Measurements from ENCODE around the gene AOC1.

Gene AOC1

DNA sequence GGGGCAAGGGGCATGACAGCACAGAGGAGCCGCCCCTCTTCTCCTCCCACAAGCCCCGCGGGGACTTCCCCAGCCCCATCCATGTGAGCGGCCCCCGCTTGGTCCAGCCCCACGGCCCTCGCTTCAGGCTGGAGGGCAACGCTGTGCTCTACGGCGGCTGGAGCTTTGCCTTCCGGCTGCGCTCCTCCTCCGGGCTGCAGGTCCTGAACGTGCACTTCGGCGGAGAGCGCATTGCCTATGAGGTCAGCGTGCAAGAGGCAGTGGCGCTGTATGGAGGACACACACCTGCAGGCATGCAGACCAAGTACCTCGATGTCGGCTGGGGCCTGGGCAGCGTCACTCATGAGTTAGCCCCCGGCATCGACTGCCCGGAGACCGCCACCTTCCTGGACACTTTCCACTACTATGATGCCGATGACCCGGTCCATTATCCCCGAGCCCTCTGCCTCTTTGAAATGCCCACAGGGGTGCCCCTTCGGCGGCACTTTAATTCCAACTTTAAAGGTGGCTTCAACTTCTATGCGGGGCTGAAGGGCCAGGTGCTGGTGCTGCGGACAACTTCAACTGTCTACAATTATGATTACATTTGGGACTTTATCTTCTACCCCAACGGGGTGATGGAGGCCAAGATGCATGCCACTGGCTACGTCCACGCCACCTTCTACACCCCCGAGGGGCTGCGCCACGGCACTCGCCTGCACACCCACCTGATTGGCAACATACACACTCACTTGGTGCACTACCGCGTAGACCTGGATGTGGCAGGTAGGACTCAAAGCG lies 5.1 kb downstream of the AOC1 start:
- FAIRE-seq (no peak), DNase-seq (ENCODE audit: insufficient read length, low spot score) (no peak)

DNA sequence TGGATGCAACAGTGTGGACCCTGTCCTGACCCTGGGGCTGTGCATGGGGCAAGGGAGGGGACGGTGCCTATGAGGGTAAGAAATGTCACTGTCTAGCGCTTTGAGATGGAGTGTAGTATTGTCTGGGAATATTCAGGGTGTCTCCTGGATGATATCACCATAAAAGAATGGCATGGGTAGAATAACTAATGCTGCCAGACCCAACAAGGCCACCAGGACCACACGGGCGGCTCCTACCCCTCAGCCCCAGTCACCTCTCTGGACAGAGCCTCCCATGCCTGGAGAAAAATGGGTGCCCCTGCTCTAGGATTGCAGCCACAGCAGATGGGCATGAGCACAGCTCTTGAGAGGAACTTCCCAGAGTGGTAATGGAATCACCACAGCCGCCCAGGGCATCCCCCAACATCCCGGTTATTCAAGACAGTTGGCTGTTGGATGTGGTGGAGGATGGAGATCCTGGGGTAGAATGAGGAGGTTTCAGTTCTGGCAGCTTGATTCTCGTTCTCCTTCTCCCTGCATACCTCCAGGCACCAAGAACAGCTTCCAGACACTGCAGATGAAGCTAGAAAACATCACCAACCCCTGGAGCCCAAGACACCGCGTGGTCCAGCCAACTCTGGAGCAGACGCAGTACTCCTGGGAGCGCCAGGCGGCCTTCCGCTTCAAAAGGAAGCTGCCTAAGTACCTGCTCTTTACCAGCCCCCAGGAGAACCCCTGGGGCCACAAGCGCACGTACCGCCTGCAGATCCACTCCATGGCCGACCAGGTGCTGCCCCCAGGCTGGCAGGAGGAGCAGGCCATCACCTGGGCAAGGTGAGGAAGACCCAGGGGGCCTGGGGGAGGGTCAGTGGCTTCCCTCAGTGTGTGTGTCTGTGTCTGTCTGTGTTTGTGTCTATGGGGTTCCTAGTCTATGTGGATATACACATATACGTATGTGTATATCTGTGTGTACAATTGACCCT lies 6.2 kb downstream of the AOC1 start:
- FAIRE-seq (no peak), DNase-seq (ENCODE audit: insufficient read length, low spot score) (no peak)

DNA sequence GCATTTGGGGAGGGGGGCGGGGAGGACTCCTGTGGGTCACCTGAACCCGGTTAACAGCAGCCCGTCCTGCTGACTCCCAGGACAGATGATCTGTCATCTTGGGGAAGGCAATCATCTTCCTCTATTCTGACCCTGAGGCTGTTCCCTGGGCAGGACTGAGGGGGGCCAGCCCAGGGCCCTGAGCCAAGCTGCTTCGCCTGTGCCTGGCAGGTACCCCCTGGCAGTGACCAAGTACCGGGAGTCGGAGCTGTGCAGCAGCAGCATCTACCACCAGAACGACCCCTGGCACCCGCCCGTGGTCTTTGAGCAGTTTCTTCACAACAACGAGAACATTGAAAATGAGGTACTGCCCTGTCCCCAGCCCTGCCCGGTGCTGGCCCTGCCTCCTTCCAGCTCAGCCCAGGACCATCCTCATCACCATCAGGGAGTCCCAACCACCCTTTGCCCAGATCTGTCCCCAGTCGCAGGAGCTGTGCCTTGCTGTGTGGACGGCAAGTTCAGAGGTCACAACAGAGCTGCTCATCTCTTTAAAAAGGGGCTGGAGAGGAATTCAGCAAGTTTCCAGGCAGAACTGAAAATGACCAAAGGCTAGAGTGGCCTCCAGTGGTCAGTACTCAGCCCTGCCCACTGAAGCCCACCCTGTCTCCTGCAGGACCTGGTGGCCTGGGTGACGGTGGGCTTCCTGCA lies 8.1 kb downstream of the AOC1 start:
- DNase-seq (ENCODE audit: insufficient read length, low spot score) (no peak), FAIRE-seq (no peak)

DNA sequence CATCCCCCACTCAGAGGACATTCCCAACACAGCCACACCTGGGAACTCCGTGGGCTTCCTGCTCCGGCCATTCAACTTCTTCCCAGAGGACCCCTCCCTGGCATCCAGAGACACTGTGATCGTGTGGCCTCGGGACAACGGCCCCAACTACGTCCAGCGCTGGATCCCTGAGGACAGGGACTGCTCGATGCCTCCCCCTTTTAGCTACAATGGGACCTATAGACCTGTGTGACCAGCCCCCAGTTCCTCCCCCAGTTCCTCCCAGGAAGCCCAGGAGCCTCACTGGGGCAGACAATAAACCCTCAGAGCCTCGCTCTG lies 8.6 kb downstream of the AOC1 start:
- no peak for DNase-seq (ENCODE audit: insufficient read length, low spot score)
- no peak for FAIRE-seq

DNA sequence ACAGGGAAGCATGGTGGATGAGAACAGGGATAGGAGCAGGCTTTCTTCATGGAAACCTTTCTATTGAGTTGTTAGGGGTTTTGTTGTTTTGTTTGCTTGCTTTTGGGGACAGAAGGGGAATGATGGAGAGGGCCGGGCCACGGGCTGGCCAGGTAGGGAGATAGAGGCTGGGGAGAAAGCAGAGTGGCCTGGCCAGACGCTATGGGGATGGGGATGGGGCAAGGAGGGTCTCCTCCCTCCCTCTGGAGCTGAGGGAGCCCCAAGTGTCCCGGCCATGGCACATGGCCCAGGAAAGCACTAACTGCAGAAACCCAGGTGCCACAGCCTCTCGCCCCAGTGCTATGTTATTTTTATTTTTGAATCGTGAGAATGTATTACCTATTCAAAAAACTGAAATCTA lies 10.0 kb downstream of the AOC1 start:
- FAIRE-seq = no peak
- no peak for DNase-seq (ENCODE audit: insufficient read length, low spot score)

DNA sequence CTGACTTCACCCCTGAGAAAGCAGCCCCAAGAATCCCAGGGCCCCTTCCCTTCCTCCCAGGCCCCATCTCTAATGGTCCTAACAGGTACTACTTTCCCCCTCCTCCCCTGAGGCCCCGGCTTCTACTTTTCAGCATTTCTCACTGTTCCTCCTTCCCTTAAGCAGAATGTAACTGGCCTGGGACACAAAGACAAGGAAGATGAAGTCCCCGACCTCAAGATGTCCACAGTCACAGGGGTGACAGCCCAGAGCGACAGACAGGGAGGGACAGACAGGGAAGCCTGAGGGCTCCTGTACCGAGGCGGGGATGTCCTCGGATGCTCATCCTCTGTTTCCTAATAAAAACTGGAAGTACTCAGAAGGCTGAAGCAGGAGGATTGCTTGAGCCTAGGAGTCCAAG lies 11.6 kb downstream of the AOC1 start:
- DNase-seq (ENCODE audit: insufficient read length, low spot score) (no peak), FAIRE-seq (no peak)

DNA sequence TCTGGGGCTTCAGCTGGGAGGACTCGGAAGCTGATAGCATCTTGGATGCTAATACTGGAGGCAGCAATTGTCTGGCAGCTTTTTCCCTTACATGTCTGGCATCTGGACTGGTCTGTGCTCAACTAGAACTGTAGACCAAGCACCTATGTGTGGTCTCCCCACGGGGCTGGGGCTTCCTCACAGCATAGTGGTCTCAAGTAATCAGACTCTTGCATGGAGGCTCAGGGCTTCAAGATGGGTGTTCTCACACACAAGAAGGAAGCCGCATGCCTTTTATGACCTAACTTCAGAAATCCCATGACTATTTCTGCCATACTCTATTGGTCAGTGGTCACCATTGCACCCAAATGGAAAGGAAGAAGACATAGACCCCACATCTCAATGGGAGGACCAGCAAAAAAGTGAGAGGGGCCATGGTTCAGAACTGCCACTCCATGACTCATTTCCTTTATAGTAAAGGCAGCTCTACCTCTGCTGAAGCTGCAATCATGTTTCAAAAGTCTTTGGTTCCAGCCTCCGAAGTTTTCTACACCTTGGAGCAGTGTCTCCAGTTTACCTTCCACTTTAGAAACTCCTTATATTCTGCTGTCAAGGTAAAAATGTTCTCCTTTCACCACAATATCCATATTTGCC lies 14.7 kb downstream of the AOC1 start:
- DNase-seq (ENCODE audit: insufficient read length, low spot score) (no peak), FAIRE-seq (no peak)

DNA sequence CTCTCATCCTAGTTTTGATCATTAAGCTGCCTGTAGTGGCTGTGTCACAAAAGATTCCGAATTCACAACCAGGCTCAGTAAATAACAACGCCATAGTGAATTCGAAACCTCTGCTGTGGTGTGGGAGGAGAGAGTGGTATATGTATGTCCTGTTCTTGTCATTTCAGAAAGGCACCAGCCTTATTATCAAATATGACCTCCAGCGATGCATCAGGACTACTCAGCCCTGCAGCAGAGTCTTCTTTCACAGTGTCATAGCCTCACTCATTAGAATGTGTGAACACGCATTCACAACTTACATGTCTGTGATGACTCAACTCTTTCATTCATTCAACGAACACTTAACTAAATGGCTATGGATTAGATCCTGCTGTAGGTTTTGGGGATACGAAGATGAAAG lies 15.3 kb downstream of the AOC1 start:
- DNase-seq (ENCODE audit: insufficient read length, low spot score) (no peak), FAIRE-seq (no peak)

DNA sequence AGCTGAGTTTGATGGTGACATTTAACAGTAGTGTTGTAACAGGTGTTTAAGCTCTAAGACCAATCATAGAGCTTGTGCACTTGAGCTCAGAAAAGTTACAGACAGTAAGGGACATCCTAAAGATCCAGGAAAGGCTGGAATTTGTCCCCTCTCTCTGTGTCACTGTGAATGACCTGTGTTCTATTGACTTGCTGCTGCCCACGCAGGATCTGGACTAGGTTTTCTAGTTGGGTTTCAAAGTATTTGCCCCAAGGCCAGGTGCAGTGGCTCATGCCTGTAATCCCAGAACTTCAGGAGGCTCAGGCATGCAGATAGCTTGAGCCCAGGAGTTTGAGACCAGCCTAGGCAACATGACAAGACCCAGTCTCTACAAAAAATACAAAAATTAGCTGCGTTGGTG lies 17.1 kb downstream of the AOC1 start:
- FAIRE-seq (no peak), DNase-seq (ENCODE audit: insufficient read length, low spot score) (no peak)

DNA sequence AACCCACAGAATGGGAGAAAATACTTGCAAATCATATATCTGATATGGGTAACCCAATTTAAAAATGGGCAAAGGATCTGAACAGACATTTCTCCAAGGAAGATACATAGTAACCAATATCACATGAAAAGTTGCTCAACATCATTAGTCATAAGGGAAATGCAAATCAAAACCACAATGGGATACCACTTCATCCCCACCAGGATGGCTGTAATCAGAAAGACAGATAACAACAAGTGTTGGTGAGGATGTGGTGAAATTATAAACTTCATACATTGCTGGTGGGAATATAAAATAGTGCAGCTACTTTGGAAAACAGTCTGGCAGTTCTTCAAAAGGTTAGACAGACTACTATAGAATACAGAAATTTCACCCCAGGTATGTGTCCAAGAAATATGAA lies 19.3 kb downstream of the AOC1 start:
- DNase-seq (ENCODE audit: insufficient read length, low spot score) (no peak), FAIRE-seq (no peak)

DNA sequence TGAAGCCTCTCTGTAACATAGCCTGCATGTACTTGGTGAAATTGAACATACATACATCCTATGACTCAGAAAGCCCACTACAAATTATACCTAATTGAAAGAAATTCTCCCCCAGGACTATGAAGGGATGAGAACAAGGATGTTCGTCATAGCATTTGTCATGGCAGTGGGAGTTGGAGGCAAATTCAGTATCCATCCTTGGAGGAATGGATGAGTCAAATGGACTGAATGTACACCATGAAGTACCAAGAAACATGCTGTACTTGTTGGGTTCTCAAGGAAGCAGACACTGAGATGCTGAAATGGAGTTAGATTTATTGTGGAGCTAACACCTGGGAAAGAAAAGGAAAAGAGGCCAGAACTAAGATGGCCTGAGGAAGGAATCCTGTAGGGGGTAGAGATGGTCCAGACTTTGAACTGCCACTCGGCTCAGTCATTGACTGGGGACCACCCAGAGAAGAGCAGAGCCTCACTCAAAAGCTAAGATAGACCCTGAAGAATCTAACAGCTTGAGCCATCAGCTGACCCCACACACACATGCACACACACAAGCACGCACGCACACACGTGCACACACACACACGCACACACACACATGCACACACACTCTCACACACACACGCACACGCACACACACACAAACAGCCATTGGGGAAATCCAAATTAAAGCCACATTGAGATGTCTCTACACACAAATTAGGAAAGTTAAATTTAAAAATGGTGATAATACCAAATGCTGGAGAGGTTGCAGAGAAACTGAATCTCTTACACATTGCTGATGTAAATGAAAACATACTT lies 22.3 kb downstream of the AOC1 start:
- DNase-seq (ENCODE audit: insufficient read length, low spot score) (no peak), FAIRE-seq (no peak)

DNA sequence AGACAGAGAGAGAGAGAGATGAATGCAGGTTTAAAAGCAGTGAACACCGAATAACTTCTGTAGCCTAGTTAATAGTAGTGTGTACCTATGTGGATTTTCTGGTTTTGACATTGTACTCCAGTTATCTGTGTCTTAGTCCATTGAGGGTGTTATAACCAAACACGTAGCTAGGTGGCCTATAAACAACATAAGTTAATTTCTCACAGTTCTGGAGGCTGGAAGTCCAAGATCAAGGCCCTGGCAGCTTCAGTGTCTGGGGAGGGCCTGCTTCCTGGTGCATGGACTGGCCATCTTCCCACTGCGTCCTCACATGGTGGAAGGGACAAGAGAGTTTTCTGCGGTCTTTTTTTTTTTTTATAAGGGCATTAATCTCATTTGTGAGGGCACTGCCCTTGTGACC lies 23.5 kb downstream of the AOC1 start:
- FAIRE-seq (no peak), DNase-seq (ENCODE audit: insufficient read length, low spot score) (no peak)

DNA sequence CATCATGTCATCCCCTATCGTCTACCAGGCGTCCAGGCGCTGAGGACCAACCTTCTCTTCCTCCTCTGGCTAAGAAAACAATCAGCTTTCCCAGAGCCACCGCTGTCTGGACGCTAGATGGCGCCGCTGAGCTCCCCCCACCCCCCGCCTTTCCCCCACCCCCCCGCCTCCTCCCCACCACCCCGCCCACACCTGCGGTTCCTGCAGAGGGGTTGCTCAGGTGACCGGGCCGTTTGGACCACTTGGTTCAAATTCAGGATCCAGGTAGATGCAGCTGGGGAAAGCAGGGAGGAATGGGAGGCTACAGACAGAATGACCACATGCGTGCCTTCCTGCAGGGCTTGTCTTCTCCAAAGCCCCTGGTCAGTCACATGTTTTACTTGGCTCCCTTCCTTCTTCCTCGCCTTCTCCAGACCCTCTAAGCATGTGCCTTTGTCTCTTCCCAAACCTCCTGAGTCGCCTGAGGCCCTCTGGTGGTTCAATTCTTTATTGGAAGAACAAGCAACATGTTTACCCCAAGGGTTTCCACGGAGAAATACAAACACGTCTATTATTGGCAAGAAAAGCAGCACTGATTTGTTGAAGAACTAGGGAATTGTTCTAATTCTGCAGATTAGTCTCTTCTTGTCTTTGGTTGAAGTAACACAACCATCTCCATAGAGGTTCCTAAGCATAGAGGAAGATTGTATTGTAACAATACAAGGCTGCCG lies 24.7 kb downstream of the AOC1 start:
- no peak for FAIRE-seq

DNA sequence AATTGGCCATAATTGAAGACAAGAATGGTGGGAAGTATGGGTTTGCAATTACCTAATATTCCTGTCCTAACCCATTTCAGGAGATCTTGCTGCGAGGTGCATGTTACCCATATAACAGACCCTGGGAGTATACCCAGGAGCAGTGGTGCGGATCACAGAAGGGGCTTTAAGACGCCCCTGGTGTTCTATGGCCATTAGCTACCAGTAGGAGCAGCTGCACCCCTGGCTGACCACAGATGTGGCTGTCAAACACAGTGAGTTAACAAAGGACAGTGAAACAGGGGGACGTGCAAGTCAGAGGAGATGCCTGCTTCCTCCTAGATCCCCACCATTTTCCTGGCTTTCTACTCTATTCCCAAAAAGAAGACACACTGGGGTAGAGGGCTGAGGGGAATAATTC lies 25.2 kb downstream of the AOC1 start:
- DNase-seq (ENCODE audit: insufficient read length, low spot score) = no peak
- no peak for FAIRE-seq

More for the DNA sequence above, 24.7 kb downstream of the AOC1 start:
- peak; percentile 64 for DNase-seq (ENCODE audit: insufficient read length, low spot score)

DNA sequence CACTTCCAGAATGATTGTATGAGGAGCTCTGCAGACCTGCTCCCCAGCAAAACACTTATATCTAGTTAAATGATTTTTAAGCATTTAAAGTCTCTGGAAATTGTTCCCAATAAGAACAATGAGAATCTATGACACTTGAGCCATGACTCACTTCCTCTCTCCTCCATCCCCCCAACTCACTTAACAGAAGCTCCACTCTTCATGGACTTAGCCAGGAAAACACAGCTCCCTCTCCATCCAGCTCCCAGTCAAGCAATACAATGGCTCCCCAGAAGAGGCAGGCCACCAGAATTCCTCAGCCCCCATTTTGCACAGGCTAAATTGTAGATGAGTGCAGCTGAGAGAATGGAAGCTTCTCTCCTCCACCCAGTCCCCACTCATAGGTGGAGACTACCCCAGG lies 27.0 kb downstream of the AOC1 start:
- FAIRE-seq (no peak), DNase-seq (ENCODE audit: insufficient read length, low spot score) (no peak)

DNA sequence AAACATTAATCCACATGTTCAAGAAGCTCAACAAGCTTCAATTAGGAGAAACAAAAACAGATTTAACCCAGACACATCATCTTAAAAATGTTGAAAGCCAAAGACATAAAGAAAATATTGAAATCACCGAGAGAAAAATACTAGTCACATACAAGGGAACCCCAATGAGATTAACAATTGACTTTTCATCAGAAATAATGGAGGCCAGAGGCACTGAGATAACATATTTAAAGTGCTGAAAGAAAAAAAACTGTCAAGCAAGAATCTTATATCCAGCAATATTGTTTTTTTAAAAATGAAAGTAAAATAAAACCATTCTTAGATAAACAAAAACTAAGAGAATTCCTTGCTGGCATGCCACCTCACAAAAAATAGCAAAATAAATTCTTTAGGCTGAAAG lies 28.9 kb downstream of the AOC1 start:
- DNase-seq (ENCODE audit: insufficient read length, low spot score) = no peak
- no peak for FAIRE-seq

DNA sequence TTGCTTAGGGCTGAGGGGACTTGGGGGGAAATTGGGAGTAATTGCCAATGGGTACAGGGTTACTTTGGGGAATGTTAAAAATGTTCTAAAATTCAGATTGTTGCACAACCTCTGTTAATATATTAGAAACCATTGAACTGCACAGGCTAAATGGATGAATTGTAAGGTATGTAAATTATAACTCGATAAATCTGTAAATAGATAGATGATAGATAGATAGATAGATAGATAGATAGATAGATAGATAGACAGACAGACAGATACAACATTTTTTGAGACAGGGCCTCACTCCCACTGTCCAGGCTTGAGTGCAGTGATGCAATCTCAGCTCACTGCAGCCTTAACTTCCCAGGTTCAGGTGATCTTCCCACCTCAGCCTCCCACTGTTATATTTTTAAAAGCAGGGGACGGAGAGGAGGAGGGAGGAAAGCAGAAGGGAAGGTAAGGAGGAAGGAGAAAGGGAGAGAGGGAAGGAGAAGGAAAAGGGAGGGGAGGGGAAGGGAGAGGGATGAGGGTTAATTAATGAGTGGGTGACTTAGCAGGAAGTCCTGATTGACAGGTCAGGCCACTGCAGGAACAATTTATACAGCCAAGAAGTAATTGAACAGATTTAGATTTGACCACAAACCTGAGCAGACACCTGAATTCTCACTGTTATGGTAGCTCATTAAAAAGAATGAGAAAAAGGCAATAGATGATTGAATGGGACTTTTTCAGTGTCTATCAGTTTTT lies 38.7 kb downstream of the AOC1 start:
- FAIRE-seq (no peak), DNase-seq (ENCODE audit: insufficient read length, low spot score) (no peak)

DNA sequence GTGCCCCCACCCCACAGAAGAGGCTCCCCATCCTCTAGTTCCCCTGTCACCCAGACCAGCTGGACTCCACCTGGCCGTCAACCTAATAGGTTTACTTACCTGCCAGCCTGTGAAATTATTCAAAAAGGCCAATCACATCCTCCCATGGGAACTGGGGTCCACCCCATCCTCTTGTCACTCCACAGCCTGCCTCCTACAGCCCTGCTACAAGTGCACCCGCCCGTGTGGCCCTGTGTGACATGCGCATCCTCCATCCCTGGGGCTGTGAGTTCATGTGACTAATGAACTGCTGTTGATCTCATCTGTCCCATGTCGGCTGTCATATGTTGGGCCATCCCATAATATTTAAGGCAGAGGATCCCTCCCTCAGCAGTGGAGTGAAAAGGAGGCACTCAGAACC lies 39.4 kb downstream of the AOC1 start:
- FAIRE-seq = no peak

DNA sequence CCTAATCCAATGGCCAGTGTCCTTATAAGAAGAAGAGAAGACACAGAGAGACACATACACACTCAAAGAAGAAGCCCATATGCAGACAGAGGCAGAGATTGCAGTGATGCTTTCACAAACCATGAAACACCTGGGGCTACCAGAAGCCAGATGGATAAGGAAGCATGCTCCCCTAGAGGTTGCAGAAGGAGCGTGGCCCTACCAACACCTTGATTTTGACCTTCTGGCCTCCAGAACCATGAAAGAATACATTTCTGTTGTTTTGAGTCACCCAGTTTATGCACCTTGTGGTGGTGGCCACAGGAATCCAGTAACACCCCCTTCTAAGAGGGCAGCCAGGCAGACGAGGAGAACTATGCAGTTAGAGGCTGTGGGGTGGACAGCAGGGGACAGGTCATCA lies 43.5 kb downstream of the AOC1 start:
- FAIRE-seq = no peak

More for the DNA sequence above, 39.4 kb downstream of the AOC1 start:
- DNase-seq (ENCODE audit: insufficient read length, low spot score) = no peak

More for the DNA sequence above, 43.5 kb downstream of the AOC1 start:
- DNase-seq (ENCODE audit: insufficient read length, low spot score) = no peak

All from HTR-8/SVneo (cell line).